K562 (cell line): ENCODE results near the gene OR2B2. TPM values are rescaled to one million over a fixed set of nuclear protein-coding genes. Genes with fewer than 3 reads are reported as not detected.

Experiments
- CHD1 ChIP-seq: fragments of 200-600 bp; sonication (generic); IDR thresholded peaks from one replicate; pipeline ENCODE4 v1.6.1; 2012; ENCODE audit warnings: mild to moderate bottlenecking, moderate library complexity, low read length, inconsistent platforms
- GATA2 ChIP-seq: sonication (generic); formaldehyde crosslinking; IDR thresholded peaks from 2 replicates; pipeline ENCODE4 v1.4.0; 2020; ENCODE audit warnings: mild to moderate bottlenecking, missing genetic modification reagents
- MTA3 ChIP-seq: fragments of 450-650 bp; formaldehyde crosslinking; IDR thresholded peaks from 2 replicates; pipeline ENCODE4 v1.6.1; 2017; ENCODE audit warnings: mild to moderate bottlenecking, borderline replicate concordance
- MXI1 ChIP-seq: IDR thresholded peaks from 2 replicates; pipeline ENCODE4 v1.6.1; 2011; ENCODE audit warnings: low read depth, mild to moderate bottlenecking, improper control_type of control experiment, low read length
- PHTF2 ChIP-seq: fragments of 250-450 bp; sonication (Bioruptor Pico); IDR thresholded peaks from 2 replicates; pipeline ENCODE4 v1.5.0; 2021; ENCODE audit warnings: mild to moderate bottlenecking
- PML ChIP-seq: IDR thresholded peaks from 2 replicates; pipeline ENCODE4 v1.6.1; 2012; ENCODE audit warnings: low read length, inconsistent platforms
- POLR2G ChIP-seq: fragments of 200-400 bp; formaldehyde crosslinking; IDR thresholded peaks from 2 replicates; pipeline ENCODE4 v1.6.1; 2017; ENCODE audit warnings: low read depth, mild to moderate bottlenecking, antibody characterized with exemption, low read length, moderate library complexity
- POU5F1 ChIP-seq: fragments of 150-350 bp; IDR thresholded peaks from 2 replicates; pipeline ENCODE4 v1.6.1; 2014; ENCODE audit warnings: borderline replicate concordance, low read length, low read depth, mild to moderate bottlenecking; ENCODE audit not compliant: partially characterized antibody
- RBM14 ChIP-seq: fragments of 200-400 bp; formaldehyde crosslinking; IDR thresholded peaks from 2 replicates; pipeline ENCODE4 v1.6.1; 2018; ENCODE audit warnings: low read depth, mild to moderate bottlenecking, low read length, moderate library complexity, borderline replicate concordance; ENCODE audit not compliant: insufficient read depth
- RBM39 ChIP-seq: fragments of 200-400 bp; formaldehyde crosslinking; optimal IDR thresholded peaks from 2 replicates; pipeline ENCODE3; 2018; ENCODE audit warnings: low read depth, low read length
- SMARCA5 ChIP-seq: fragments of 450-650 bp; IDR thresholded peaks from 2 replicates; pipeline ENCODE4 v1.6.1; 2016
- TAF15 ChIP-seq: fragments of 200-400 bp; formaldehyde crosslinking; IDR thresholded peaks from 2 replicates; pipeline ENCODE4 v1.6.1; 2017; ENCODE audit warnings: mild to moderate bottlenecking, low read depth, low read length, moderate library complexity
- TAL1 ChIP-seq: fragments of 450-650 bp; IDR thresholded peaks from 2 replicates; pipeline ENCODE4 v1.6.1; 2016; ENCODE audit warnings: mild to moderate bottlenecking
- TSC22D4 ChIP-seq: fragments of 450-650 bp; IDR thresholded peaks from 2 replicates; pipeline ENCODE4 v1.6.1; 2016; ENCODE audit warnings: missing genetic modification characterization, missing biosample characterization, control low read depth
- XRCC5 ChIP-seq: fragments of 200-400 bp; formaldehyde crosslinking; IDR thresholded peaks from 2 replicates; pipeline ENCODE4 v1.6.1; 2017; ENCODE audit warnings: low read depth, mild to moderate bottlenecking, low read length
- ZBTB11 ChIP-seq, 3 experiments: fragments of 200-800 bp in 1 of 3; fragments of 250-450 bp in 1 of 3; fragments of 450-650 bp in 1 of 3; sonication (Bioruptor Pico) in 1 of 3; sonication (Bioruptor generic) in 1 of 3; formaldehyde crosslinking in 1 of 3; IDR thresholded peaks; 2 replicates each; pipeline versions ENCODE4 v1.6.1 to v1.8.0; 2016 to 2022; ENCODE audit warnings: mild to moderate bottlenecking in 2 of 3, missing genetic modification characterization in 2 of 3, missing compliant biosample characterization in 1 of 3, moderate library complexity in 1 of 3
- ZBTB12 ChIP-seq: fragments of 250-450 bp; sonication (Bioruptor Pico); IDR thresholded peaks from 2 replicates; pipeline ENCODE4 v1.4.0; 2020
- ZBTB17 ChIP-seq: fragments of 450-650 bp; formaldehyde crosslinking; IDR thresholded peaks from 2 replicates; pipeline ENCODE4 v1.4.0; 2020; ENCODE audit warnings: mild to moderate bottlenecking
- ZNF140 ChIP-seq: fragments of 250-450 bp; sonication (Bioruptor Pico); IDR thresholded peaks from 2 replicates; pipeline ENCODE4 v1.8.0; 2021; ENCODE audit warnings: moderate library complexity, mild to moderate bottlenecking, inconsistent platforms
- ZNF174 ChIP-seq: fragments of 250-450 bp; sonication (Bioruptor Pico); IDR thresholded peaks from 2 replicates; pipeline ENCODE4 v1.4.0; 2020; ENCODE audit warnings: mild to moderate bottlenecking
- ZNF175 ChIP-seq: fragments of 200-800 bp; sonication (Bioruptor generic); IDR thresholded peaks from 2 replicates; pipeline ENCODE4 v1.6.1; 2016; ENCODE audit warnings: low read depth, mild to moderate bottlenecking, missing genetic modification characterization, missing compliant biosample characterization
- ZNF324 ChIP-seq: fragments of 250-450 bp; sonication (Bioruptor Pico); IDR thresholded peaks from 2 replicates; pipeline ENCODE4 v1.4.0; 2020; ENCODE audit warnings: mild to moderate bottlenecking
- ZNF398 ChIP-seq: fragments of 250-450 bp; sonication (Bioruptor Pico); IDR thresholded peaks from 2 replicates; pipeline ENCODE4 v1.8.0; 2021; ENCODE audit warnings: moderate library complexity, mild to moderate bottlenecking, inconsistent platforms
- ZNF699 ChIP-seq: fragments of 250-450 bp; sonication (Bioruptor Pico); IDR thresholded peaks from 2 replicates; pipeline ENCODE4 v1.8.0; 2021; ENCODE audit warnings: mild to moderate bottlenecking, moderate library complexity; ENCODE audit not compliant: insufficient replicate concordance
- polyA plus RNA-seq, 8 experiments: library from polyadenylated mRNA; depleted of rRNA in 4 of 8; stranded (reverse) in 5 of 8; unstranded in 3 of 8; fragments of >200 nt; fragmentation: Nextera tagmentation in 2 of 8; fragmentation: Illumina TruSeq in 1 of 8; extraction: Ambion mirVana in 2 of 8; extraction: Trizol in 1 of 8; gene quantifications; 2 replicates each; pipeline versions ENCODE4 v1.2.1 to v1.2.3, GENCODE V29; 2011 to 2014; ENCODE audit warnings: inconsistent platforms in 1 of 8, missing spikeins in 1 of 8
- total RNA-seq, 7 experiments: library from RNA; depleted of rRNA in 6 of 7; stranded (reverse); fragments of >200 nt in 6 of 7; fragmentation: Illumina TruSeq in 2 of 7; extraction: Trizol in 2 of 7; gene quantifications; 2 replicates each; pipeline versions ENCODE4 v1.2.1 to v1.2.3, GENCODE V29; 2011 to 2021; ENCODE audit warnings: low replicate concordance in 1 of 7

OR2B2 gene
- total and polyA plus RNA-seq, 9 of the 15 experiments (the other 6 are each of a cell fraction or from before 2014, with no cell fraction given): 0.24 TPM; not detected in 8

- TF ChIP-seq ZNF324 (CRISPR knock-in tag) (peak; percentile 31; the same call in 1 of the 2 replicates), PHTF2 (CRISPR knock-in tag) (no peak), MTA3 (no peak), MXI1 (no peak), ZNF140 (CRISPR knock-in tag) (no peak), ZBTB17 (CRISPR knock-in tag) (peak; percentile 78), RBM14 (peak; percentile 99; the same call in 1 of the 2 replicates), POLR2G (no peak), ZNF699 (CRISPR knock-in tag) (no peak), TAL1 (no peak), CHD1 (peak; percentile 99), ZNF174 (CRISPR knock-in tag) (no peak), TAF15 (peak; percentile 93; the same call in 1 of the 2 replicates), ZBTB12 (CRISPR knock-in tag) (no peak), SMARCA5 (no peak), PML (no peak), RBM39 (peak; percentile 99), ZBTB11 (CRISPR knock-in tag; IDR thresholded peaks at IDR 0.05) (0 out of 6 replicates have a peak, but pooled peaks of 1 of the 3 experiments have one; percentile 35), POU5F1 (no peak), ZNF175 (CRISPR knock-in tag) (no peak; the same call in 1 of the 2 replicates), XRCC5 (peak; percentile 85; the same call in 1 of the 2 replicates), GATA2 (CRISPR knock-in tag) (no peak), TSC22D4 (no peak), ZNF398 (CRISPR knock-in tag) (no peak)
Measured at GRCh38 chr6:27892649-27893058, 19.5 kb downstream of the OR2B2 start (continued).
